Airway epithelial cell (primary cell): ENCODE data around the gene POTEC. TPM values are rescaled to one million over a fixed set of nuclear protein-coding genes. Genes with fewer than 3 reads are reported as not detected.

Source experiments
- total RNA-seq: library from RNA; depleted of rRNA; stranded (reverse); fragments of >200 nt; gene quantifications from 2 replicates; pipeline ENCODE4 v1.2.3, GENCODE V29; 2015

The POTEC gene
- not detected in 2 replicates for total RNA-seq

DNA sequence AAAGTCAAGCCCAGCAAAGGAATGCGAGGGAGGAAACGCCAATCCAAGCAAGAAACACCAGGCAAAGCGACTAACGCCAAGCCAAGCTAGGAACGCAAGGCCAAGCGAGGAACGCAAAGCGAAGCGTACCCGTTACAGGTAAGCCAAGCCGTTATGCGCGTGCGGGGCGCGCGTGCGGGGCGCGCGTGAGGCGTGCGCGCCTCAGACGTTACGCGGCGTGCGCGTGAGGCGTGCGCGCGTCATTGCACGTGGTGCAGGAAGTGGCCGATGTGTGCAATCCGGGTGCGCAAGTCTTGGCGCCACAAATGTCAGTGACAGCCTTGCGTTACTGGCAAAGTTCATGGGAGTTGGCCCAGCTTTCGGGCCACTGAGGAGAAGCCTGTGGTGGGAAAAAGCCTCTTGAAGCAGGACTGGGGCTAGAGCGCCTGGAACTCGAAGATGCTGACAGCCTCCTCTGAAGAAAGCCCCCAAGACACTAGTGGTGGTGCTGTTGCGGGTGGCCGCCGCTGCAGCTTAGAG, at the start of gene POTEC:
Gene POTEC, minus strand, starts transcription at position 155 of the 519 bp plus-strand sequence. CDS start 454 bp downstream, outside the sequence.

Other genes starting within 250 kb of the POTEC start
- not detected in 2 replicates for gene ANKRD30B, start 204.6 kb upstream of the POTEC start, total RNA-seq